GM13977 (cell line): ENCODE results near the gene PNLIPRP3.

Experiments used
- DNase-seq: peaks from one replicate; pipeline ENCODE4 v3.0.0; 2012; ENCODE audit warnings: low spot score
- CTCF ChIP-seq: IDR thresholded peaks from 2 replicates; pipeline ENCODE4 v1.5.1; 2012; ENCODE audit warnings: mild to moderate bottlenecking, control low read depth; ENCODE audit not compliant: insufficient read depth; ENCODE audit errors: extremely low read depth, missing control alignments
- in situ Hi-C: fragments of 300-500 bp; cut with MboI; formaldehyde crosslinking; loops from one replicate; pipeline ENCODE4 v1.12.0; 2022; ENCODE audit warnings: low sequenced_read_pairs, low pct_unique_long_range_greater_than_20kb, mixed read lengths, inconsistent platforms; ENCODE audit not compliant: unreplicated experiment

PNLIPRP3 gene

GRCh38 chr10:116489460-116489859 is 61.8 kb downstream of the PNLIPRP3 start:
- TF ChIP-seq CTCF: no peak
- in situ Hi-C loops: no loop called here

GRCh38 chr10:116490028-116490662 is 62.5 kb downstream of the PNLIPRP3 start:
- in situ Hi-C loops: no loop called here
- peak; percentile 58 for TF ChIP-seq CTCF
- peak; percentile 39 for DNase-seq

More at GRCh38 chr10:116489460-116489859, 61.8 kb downstream of the PNLIPRP3 start:
- DNase-seq: no peak

GRCh38 chr10:116504786-116505185 is 77.1 kb downstream of the PNLIPRP3 start:
- no peak for TF ChIP-seq CTCF
- DNase-seq: no peak
- in situ Hi-C loops: no loop called here

GRCh38 chr10:116510565-116510964 is 82.9 kb downstream of the PNLIPRP3 start:
- in situ Hi-C loops: no loop called here
- TF ChIP-seq CTCF: no peak
- no peak for DNase-seq

GRCh38 chr10:116511365-116511764 is 83.7 kb downstream of the PNLIPRP3 start:
- no peak for DNase-seq
- in situ Hi-C loops: no loop called here
- TF ChIP-seq CTCF: no peak

GRCh38 chr10:116521424-116522290 is 94.0 kb downstream of the PNLIPRP3 start:
- in situ Hi-C loops: no loop called here
- peak; percentile 70 for TF ChIP-seq CTCF
- peak; percentile 55 for DNase-seq
